Measurements from ENCODE around the gene PDCL2. TPM values are rescaled to one million over a fixed set of nuclear protein-coding genes. Genes with fewer than 3 reads are reported as not detected.

Gene PDCL2
- total and polyA plus RNA-seq, 2 donors from 2014 or later, result not detected

DNA sequence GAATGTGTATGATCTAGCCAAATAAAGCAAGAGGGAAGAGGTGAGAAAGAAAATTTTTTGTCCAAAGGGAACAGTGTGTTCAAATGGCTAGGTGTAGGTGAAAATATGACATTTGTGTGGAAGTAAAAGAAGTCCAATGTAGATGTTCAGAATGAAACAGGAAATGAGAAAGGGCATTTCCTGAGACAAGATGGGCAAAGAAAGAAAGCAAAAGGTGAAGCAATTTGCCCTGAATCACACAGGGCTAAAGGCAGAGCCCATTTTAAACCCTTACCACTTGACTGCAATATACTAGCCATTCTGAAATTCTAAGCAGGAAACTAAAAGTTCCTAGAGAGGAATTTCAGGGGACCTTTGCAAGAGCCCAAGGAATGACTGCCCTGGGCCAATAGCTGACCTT lies 81.4 kb downstream of the PDCL2 start:
- intact Hi-C loops (cut with DNase I), result no loop called here
- no peaks in the 10 kb centered on the region for H3K9me3 ChIP-seq (ENCODE audit: control insufficient read depth in 2 of 3, insufficient read depth in 1 of 3, low read length in 3 of 3)
- no peaks in the 10 kb centered on the region for H3K36me3 ChIP-seq (ENCODE audit: control insufficient read depth in 2 of 3, insufficient read depth in 3 of 3, low read length in 3 of 3)
- H3K9ac ChIP-seq (ENCODE audit: low read length in 3 of 3), result no peak overlapping the region
- DNase-seq, result no peak
- no peaks in the 10 kb centered on the region for H3K27me3 ChIP-seq (ENCODE audit: control insufficient read depth, insufficient read depth, low read length)
- no peak for FAIRE-seq
- H3K4me1 ChIP-seq (ENCODE audit: control insufficient read depth in 2 of 3, insufficient read depth in 2 of 3, low read depth in 1 of 3, low read length in 3 of 3), result no peaks in the 10 kb centered on the region
- H3K27ac ChIP-seq (ENCODE audit: low read depth in 2 of 2, low read length in 2 of 2), result no peak overlapping the region
- no peak overlapping the region for H3K4me3 ChIP-seq (ENCODE audit: low read length in 3 of 3)
- TF ChIP-seq, protein P1, sequence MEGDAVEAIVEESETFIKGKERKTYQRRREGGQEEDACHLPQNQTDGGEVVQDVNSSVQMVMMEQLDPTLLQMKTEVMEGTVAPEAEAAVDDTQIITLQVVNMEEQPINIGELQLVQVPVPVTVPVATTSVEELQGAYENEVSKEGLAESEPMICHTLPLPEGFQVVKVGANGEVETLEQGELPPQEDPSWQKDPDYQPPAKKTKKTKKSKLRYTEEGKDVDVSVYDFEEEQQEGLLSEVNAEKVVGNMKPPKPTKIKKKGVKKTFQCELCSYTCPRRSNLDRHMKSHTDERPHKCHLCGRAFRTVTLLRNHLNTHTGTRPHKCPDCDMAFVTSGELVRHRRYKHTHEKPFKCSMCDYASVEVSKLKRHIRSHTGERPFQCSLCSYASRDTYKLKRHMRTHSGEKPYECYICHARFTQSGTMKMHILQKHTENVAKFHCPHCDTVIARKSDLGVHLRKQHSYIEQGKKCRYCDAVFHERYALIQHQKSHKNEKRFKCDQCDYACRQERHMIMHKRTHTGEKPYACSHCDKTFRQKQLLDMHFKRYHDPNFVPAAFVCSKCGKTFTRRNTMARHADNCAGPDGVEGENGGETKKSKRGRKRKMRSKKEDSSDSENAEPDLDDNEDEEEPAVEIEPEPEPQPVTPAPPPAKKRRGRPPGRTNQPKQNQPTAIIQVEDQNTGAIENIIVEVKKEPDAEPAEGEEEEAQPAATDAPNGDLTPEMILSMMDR (IDR thresholded peaks at IDR 0.05; ENCODE audit: borderline replicate concordance, extremely low read depth, insufficient read depth), result no peak

DNA sequence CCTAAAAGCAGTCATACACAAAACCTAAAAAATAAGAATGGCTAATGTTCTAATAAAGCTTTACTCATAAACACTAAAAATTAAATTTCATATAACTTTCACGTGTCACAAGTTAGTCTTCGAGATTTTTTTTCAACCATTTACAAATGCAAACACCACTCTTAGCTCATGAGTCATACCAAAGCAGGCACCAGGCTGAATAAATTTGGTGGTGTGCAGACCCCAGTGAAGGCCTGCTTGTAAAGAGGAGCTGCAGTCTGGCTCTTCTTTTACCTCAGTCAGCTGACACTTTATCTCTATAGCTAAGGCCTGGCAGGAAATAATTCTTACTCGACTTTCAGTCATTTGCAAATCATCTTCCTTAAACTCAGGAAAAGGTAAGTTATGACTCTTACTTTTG lies 82.8 kb downstream of the PDCL2 start:
- Histone ChIP-seq H3K27ac (ENCODE audit: low read depth in 2 of 2, low read length in 2 of 2) (no peak overlapping the region), H3K36me3 (ENCODE audit: control insufficient read depth in 2 of 3, insufficient read depth in 3 of 3, low read length in 3 of 3) (no peaks in the 10 kb centered on the region), H3K4me3 (ENCODE audit: low read length in 3 of 3) (no peak overlapping the region), H3K27me3 (ENCODE audit: control insufficient read depth, insufficient read depth, low read length) (no peaks in the 10 kb centered on the region), H3K9me3 (ENCODE audit: control insufficient read depth in 2 of 3, insufficient read depth in 1 of 3, low read length in 3 of 3) (no peaks in the 10 kb centered on the region), H3K9ac (ENCODE audit: low read length in 3 of 3) (no peak overlapping the region), H3K4me1 (ENCODE audit: control insufficient read depth in 2 of 3, insufficient read depth in 2 of 3, low read depth in 1 of 3, low read length in 3 of 3) (no peaks in the 10 kb centered on the region)
- TF ChIP-seq, protein P1 (IDR thresholded peaks at IDR 0.05; ENCODE audit: borderline replicate concordance, extremely low read depth, insufficient read depth), result no peak
- DNase-seq (no peak), FAIRE-seq (no peak)
- intact Hi-C loops (cut with DNase I), result no loop called here

DNA sequence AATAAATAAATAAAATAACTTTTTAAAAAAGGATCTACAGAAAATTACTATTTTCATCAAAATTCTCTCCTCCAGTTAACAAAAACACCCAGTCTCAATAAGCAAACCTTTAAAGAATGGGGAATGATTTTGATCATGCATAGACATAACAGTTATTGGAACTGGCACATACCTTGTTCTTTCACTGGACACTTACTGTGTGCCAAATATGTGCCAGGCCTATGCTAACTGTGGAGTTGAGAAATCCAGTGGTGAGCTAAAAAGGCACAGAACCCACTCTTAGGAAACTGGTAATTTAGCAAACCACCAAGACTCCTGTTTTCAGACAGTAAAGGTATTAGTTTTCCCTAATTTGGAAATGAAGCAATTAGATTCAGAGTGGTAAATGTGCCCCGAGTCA lies 84.4 kb downstream of the PDCL2 start:
- TF ChIP-seq, protein P1 (IDR thresholded peaks at IDR 0.05; ENCODE audit: borderline replicate concordance, extremely low read depth, insufficient read depth), result no peak
- H3K9me3 ChIP-seq (ENCODE audit: control insufficient read depth in 2 of 3, insufficient read depth in 1 of 3, low read length in 3 of 3), result no peaks in the 10 kb centered on the region
- H3K27ac ChIP-seq (ENCODE audit: low read depth in 2 of 2, low read length in 2 of 2), result no peak overlapping the region
- DNase-seq (no peak), FAIRE-seq (no peak)
- H3K27me3 ChIP-seq (ENCODE audit: control insufficient read depth, insufficient read depth, low read length), result no peaks in the 10 kb centered on the region
- no peak overlapping the region for H3K4me3 ChIP-seq (ENCODE audit: low read length in 3 of 3)
- no peaks in the 10 kb centered on the region for H3K36me3 ChIP-seq (ENCODE audit: control insufficient read depth in 2 of 3, insufficient read depth in 3 of 3, low read length in 3 of 3)
- H3K9ac ChIP-seq (ENCODE audit: low read length in 3 of 3), result no peak overlapping the region
- H3K4me1 ChIP-seq (ENCODE audit: control insufficient read depth in 2 of 3, insufficient read depth in 2 of 3, low read depth in 1 of 3, low read length in 3 of 3), result no peaks in the 10 kb centered on the region
- intact Hi-C loops (cut with DNase I), result no loop called here

Other genes with a start within 250 kb of the PDCL2 start
- gene SRD5A3, start 246.0 kb downstream of the PDCL2 start, total RNA-seq, result 10.6 TPM
- 21.5 TPM for gene SRD5A3, start 246.0 kb downstream of the PDCL2 start, polyA plus RNA-seq (ENCODE audit: insufficient read depth, low read depth, low replicate concordance)
- 114 TPM for gene TMEM165, start 196.3 kb downstream of the PDCL2 start, total RNA-seq
- 43.2 TPM for gene TMEM165, start 196.3 kb downstream of the PDCL2 start, polyA plus RNA-seq (ENCODE audit: insufficient read depth, low read depth, low replicate concordance)
- 28.9 TPM for gene CLOCK, start 45.3 kb downstream of the PDCL2 start, total RNA-seq
- 3.8 TPM for gene CLOCK, start 45.3 kb downstream of the PDCL2 start, polyA plus RNA-seq (ENCODE audit: insufficient read depth, low read depth, low replicate concordance)
- 0.79 TPM for gene NMU, start 44.1 kb upstream of the PDCL2 start, total RNA-seq
- 0.54 TPM for gene NMU, start 44.1 kb upstream of the PDCL2 start, polyA plus RNA-seq (ENCODE audit: insufficient read depth, low read depth, low replicate concordance)
- gene EXOC1L, start 227.5 kb upstream of the PDCL2 start, total RNA-seq, result not detected
- not detected for gene EXOC1L, start 227.5 kb upstream of the PDCL2 start, polyA plus RNA-seq (ENCODE audit: insufficient read depth, low read depth, low replicate concordance)